Esophagus (tissue), 2 donors: ENCODE results near the gene ACBD6. TPM values are rescaled to one million over a fixed set of nuclear protein-coding genes. Genes with fewer than 3 reads are reported as not detected.
A peak's percentile ranks its signal among the peaks of the same experiment; 100 is the strongest.
"Not testable (repeated sequence)": the region's sequence is repeated elsewhere in the genome, so short reads cannot be mapped to it uniquely, and the experiment has no call there.

ENCODE experiments used
- H3K27ac ChIP-seq, 2 donors: one replicate each; pipeline ENCODE4 v1.5.1; 2013; ENCODE audit warnings: low read depth in 2 of 2, mild to moderate bottlenecking in 2 of 2, inconsistent platforms in 1 of 2, low read length in 1 of 2, moderate library complexity in 1 of 2
- H3K27me3 ChIP-seq, 2 donors: one replicate each; pipeline ENCODE4 v1.6.1; 2013; ENCODE audit warnings: low read length in 2 of 2, control low read depth in 1 of 2, mild to moderate bottlenecking in 1 of 2; ENCODE audit not compliant: insufficient read depth in 2 of 2, control insufficient read depth in 1 of 2
- H3K36me3 ChIP-seq, 2 donors: one replicate each; pipeline ENCODE4 v1.6.1; 2013; ENCODE audit warnings: low read length in 1 of 2; ENCODE audit not compliant: control insufficient read depth in 2 of 2, insufficient read depth in 2 of 2
- H3K4me1 ChIP-seq, 2 donors: one replicate each; pipeline ENCODE4 v1.6.1; 2013; ENCODE audit warnings: low read length in 1 of 2; ENCODE audit not compliant: control insufficient read depth in 2 of 2, insufficient read depth in 2 of 2
- H3K4me3 ChIP-seq, 2 donors: one replicate each; pipeline ENCODE4 v1.5.1; 2013; ENCODE audit warnings: low read length in 2 of 2, mild to moderate bottlenecking in 2 of 2, low read depth in 1 of 2, moderate library complexity in 1 of 2
- H3K9me3 ChIP-seq, 2 donors: one replicate each; pipeline ENCODE4 v1.6.1; 2013; ENCODE audit warnings: mild to moderate bottlenecking in 2 of 2, low read depth in 1 of 2, low read length in 1 of 2, moderate library complexity in 1 of 2; ENCODE audit not compliant: control insufficient read depth in 2 of 2, insufficient read depth in 1 of 2
- WGBS, 2 donors: extraction: QIAGEN DNeasy Blood & Tissue Kit; methylation state at CpG; one replicate each; pipeline ENCODE4 v1.1.7; 2013; 5-methylcytosine and 5-hydroxymethylcytosine counted together
- polyA plus RNA-seq, 2 donors: library from polyadenylated mRNA; stranded (reverse); fragments of 200-250 nt; gene quantifications; one replicate each; pipeline ENCODE4 v1.2.3, GENCODE V29; 2013
- donor health status: healthy with polysubstance abuse.
- donor health status: Bipolar disorder and iron deficiency.

Gene ACBD6
- 10 to 100 TPM; 20.4 to 23.0 TPM for polyA plus RNA-seq

- Histone ChIP-seq H3K9me3 (no peaks in the 10 kb centered on the region), H3K36me3 (no peaks in the 10 kb centered on the region), H3K27me3 (no peaks in the 10 kb centered on the region), H3K4me1 (no peaks in the 10 kb centered on the region), H3K27ac (peak within 1 kb of the TSS; percentile 94), H3K4me3 (peak within 1 kb of the TSS; percentile 91 to 94)
- WGBS, 2 donors: 1% methylated on average over 82 to 83 of the region's 83 CpGs
Measured at GRCh38 chr1:180502361-180503279, at the start of gene ACBD6. Gene ACBD6, minus strand, starts transcription at chr1:180502577. Its CDS starts 311 bp downstream, at chr1:180502266.

GRCh38 chr1:180551997-180552396, 49.6 kb upstream of the ACBD6 start:
- H3K36me3 ChIP-seq: no peaks in the 10 kb centered on the region
- H3K27me3 ChIP-seq: no peaks in the 10 kb centered on the region
- H3K9me3 ChIP-seq: no peaks in the 10 kb centered on the region
- H3K4me1 ChIP-seq: no peaks in the 10 kb centered on the region
- WGBS, 2 donors: 66 to 70% methylated on average over 1 of the region's 1 CpG
- H3K27ac ChIP-seq: no peak overlapping the region
- no peak overlapping the region for H3K4me3 ChIP-seq

GRCh38 chr1:180550241-180550640, 47.9 kb upstream of the ACBD6 start:
- H3K9me3 ChIP-seq: no peaks in the 10 kb centered on the region
- no peaks in the 10 kb centered on the region for H3K36me3 ChIP-seq
- 74 to 92% methylated on average over 3 of the region's 3 CpGs for WGBS, 2 donors
- H3K27ac ChIP-seq: no peak overlapping the region
- no peaks in the 10 kb centered on the region for H3K27me3 ChIP-seq
- no peaks in the 10 kb centered on the region for H3K4me1 ChIP-seq
- H3K4me3 ChIP-seq: no peak overlapping the region

- not testable (repeated sequence) for H3K4me1 ChIP-seq
- WGBS, 2 donors: 92 to 94% methylated on average over 8 of the region's 8 CpGs
Measured at GRCh38 chr1:180549770-180550169, 47.4 kb upstream of the ACBD6 start.

GRCh38 chr1:180548686-180549317, 46.4 kb upstream of the ACBD6 start:
- Histone ChIP-seq H3K4me3 (no peak overlapping the region), H3K27ac (no peak overlapping the region), H3K4me1 (no peaks in the 10 kb centered on the region), H3K9me3 (no peaks in the 10 kb centered on the region), H3K36me3 (no peaks in the 10 kb centered on the region), H3K27me3 (no peaks in the 10 kb centered on the region)
- WGBS, 2 donors: 83 to 85% methylated on average over 7 of the region's 7 CpGs

More at GRCh38 chr1:180549770-180550169, 47.4 kb upstream of the ACBD6 start:
- not testable (repeated sequence) for H3K27ac ChIP-seq, H3K27me3 ChIP-seq, H3K4me3 ChIP-seq, H3K36me3 ChIP-seq, H3K9me3 ChIP-seq

- 94 to 100% methylated on average over 1 of the region's 1 CpG for WGBS, 2 donors
- Histone ChIP-seq H3K36me3 (no peaks in the 10 kb centered on the region), H3K27me3 (no peaks in the 10 kb centered on the region), H3K4me1 (no peaks in the 10 kb centered on the region), H3K4me3 (no peak overlapping the region), H3K9me3 (no peaks in the 10 kb centered on the region), H3K27ac (no peak overlapping the region)
Measured at GRCh38 chr1:180545991-180546390, 43.6 kb upstream of the ACBD6 start.

GRCh38 chr1:180544050-180544449, 41.7 kb upstream of the ACBD6 start:
- H3K9me3 ChIP-seq: no peaks in the 10 kb centered on the region
- no peak overlapping the region for H3K4me3 ChIP-seq
- 81 to 85% methylated on average over 4 of the region's 4 CpGs for WGBS, 2 donors
- no peaks in the 10 kb centered on the region for H3K27me3 ChIP-seq
- H3K27ac ChIP-seq: no peak overlapping the region
- H3K36me3 ChIP-seq: no peaks in the 10 kb centered on the region
- H3K4me1 ChIP-seq: no peaks in the 10 kb centered on the region

- Histone ChIP-seq H3K4me3 (no peak overlapping the region), H3K9me3 (no peaks in the 10 kb centered on the region), H3K36me3 (no peaks in the 10 kb centered on the region), H3K27me3 (no peaks in the 10 kb centered on the region), H3K27ac (no peak overlapping the region), H3K4me1 (no peaks in the 10 kb centered on the region)
- WGBS, 2 donors: 29 to 44% methylated on average over 2 of the region's 2 CpGs
Measured at GRCh38 chr1:180542838-180543145, 40.4 kb upstream of the ACBD6 start.

GRCh38 chr1:180542113-180542837, 39.9 kb upstream of the ACBD6 start:
- Histone ChIP-seq H3K9me3 (no peaks in the 10 kb centered on the region), H3K27ac (no peak overlapping the region)

More at GRCh38 chr1:180542113-180542837, 39.9 kb upstream of the ACBD6 start:
- H3K4me1 ChIP-seq: no peaks in the 10 kb centered on the region
- no peaks in the 10 kb centered on the region for H3K27me3 ChIP-seq
- WGBS, 2 donors: 40 to 54% methylated on average over 9 of the region's 9 CpGs
- H3K36me3 ChIP-seq: no peaks in the 10 kb centered on the region
- H3K4me3 ChIP-seq: no peak overlapping the region
